ENCODE results near the gene TCF7L2.
A peak's percentile ranks its signal among the peaks of the same experiment; 100 is the strongest.

The TCF7L2 gene

DNA sequence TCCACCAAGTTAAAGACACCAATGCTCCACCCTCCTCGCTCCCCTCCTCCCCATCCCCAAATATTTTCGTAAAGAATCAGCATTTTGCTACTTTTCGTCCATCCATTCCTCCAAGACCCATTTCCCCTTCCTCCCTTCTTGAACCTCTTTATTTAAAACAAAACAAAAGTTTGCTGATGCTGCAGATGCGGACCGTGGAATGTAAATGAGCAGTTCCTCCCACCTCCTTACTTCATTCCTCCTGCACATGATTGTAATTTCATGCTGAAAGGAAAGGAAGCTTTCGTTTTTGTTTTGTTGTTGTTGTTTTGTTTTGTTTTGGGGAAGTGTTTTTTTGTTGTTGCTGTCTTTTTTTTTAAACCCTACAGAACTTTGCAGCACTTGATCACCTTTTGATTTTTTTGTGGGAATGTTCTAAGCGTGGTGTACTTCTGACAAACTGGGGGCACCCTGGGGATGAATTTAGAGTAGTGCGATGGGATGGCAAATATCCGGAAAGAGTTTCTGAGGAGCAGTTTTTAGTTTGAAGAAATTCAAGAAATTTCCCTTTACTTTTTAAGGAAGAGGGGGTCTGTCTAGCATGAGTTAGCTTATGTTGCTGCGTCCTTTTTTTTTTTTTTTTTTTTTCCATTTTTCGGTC lies 177.3 kb downstream of the TCF7L2 start:
- Histone ChIP-seq H3K27me3 (ENCODE audit: control insufficient read depth, insufficient read depth, low read length) (no peaks in the 10 kb centered on the region), H3K9me3 (replicated peaks; ENCODE audit: low read length) (no peaks in the 10 kb centered on the region), H3K4me2 (ENCODE audit: low read length) (no peak overlapping the region), H3K4me3 (ENCODE audit: low read length) (no peak overlapping the region), H3K36me3 (ENCODE audit: insufficient read depth, low read length) (no peaks in the 10 kb centered on the region), H3K9ac (ENCODE audit: low read depth, low read length) (no peak overlapping the region), H3K4me1 (ENCODE audit: control insufficient read depth, insufficient read depth, low read length) (peaks cover 20% of the 10 kb centered on the region)

DNA sequence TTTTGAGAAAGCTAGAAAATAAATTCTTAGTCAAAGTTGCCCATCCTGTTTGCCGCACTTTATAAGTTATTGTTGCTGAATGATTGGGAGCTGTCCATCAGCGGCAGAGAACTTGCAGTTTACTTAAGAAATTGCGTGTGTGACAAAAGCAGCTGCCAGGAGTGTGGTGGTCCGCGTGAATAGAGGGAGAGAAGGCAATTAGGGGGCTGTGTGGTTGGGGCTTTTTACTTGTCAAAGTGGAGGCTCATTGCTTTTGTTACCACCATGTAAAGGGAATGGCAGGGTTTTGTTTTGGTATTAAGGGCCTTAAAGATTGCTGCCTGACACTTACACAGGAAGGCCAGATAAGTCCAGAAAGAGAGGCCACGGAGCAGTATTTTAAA lies 177.8 kb downstream of the TCF7L2 start:
- Histone ChIP-seq H3K27me3 (ENCODE audit: control insufficient read depth, insufficient read depth, low read length) (no peaks in the 10 kb centered on the region), H3K4me3 (ENCODE audit: low read length) (no peak overlapping the region), H3K4me2 (ENCODE audit: low read length) (no peak overlapping the region), H3K36me3 (ENCODE audit: insufficient read depth, low read length) (no peaks in the 10 kb centered on the region), H3K9me3 (replicated peaks; ENCODE audit: low read length) (no peaks in the 10 kb centered on the region), H3K9ac (ENCODE audit: low read depth, low read length) (no peak overlapping the region), H3K4me1 (ENCODE audit: control insufficient read depth, insufficient read depth, low read length) (peaks cover 25% of the 10 kb centered on the region)

DNA sequence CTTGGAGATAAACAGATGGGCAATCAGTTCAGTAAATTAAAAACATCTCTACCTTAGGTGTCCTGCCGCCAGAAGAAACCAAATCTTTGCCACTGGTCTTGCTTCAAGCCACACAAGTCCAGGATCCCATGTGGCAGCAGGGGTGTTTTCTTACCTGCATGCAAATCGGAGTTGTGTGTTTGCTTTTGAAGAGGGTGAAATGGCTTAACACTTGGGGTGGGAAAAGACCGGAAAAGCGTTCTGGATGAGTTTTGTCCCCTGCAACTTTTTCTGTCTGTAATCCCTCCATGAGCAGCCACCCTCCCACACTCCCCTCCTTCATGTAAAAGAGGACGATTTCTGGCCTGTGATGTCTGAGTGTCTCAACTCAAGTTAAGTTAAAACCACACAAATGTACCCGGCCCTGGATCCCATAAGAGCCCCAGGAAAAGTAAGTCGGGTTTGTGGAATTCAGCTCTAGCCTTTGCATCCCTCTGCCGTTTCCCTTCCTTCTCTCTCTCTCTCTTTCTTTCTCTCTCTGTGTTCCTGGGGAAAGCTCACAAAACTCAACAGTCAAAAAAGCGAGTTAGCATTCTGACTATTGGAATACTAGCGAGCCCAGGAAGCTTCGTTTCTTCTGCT lies 178.5 kb downstream of the TCF7L2 start:
- Histone ChIP-seq H3K4me1 (ENCODE audit: control insufficient read depth, insufficient read depth, low read length) (peaks cover 31% of the 10 kb centered on the region), H3K4me3 (ENCODE audit: low read length) (no peak overlapping the region), H3K9ac (ENCODE audit: low read depth, low read length) (no peak overlapping the region), H3K27me3 (ENCODE audit: control insufficient read depth, insufficient read depth, low read length) (no peaks in the 10 kb centered on the region), H3K36me3 (ENCODE audit: insufficient read depth, low read length) (no peaks in the 10 kb centered on the region), H3K9me3 (replicated peaks; ENCODE audit: low read length) (no peaks in the 10 kb centered on the region), H3K4me2 (ENCODE audit: low read length) (no peak overlapping the region)

DNA sequence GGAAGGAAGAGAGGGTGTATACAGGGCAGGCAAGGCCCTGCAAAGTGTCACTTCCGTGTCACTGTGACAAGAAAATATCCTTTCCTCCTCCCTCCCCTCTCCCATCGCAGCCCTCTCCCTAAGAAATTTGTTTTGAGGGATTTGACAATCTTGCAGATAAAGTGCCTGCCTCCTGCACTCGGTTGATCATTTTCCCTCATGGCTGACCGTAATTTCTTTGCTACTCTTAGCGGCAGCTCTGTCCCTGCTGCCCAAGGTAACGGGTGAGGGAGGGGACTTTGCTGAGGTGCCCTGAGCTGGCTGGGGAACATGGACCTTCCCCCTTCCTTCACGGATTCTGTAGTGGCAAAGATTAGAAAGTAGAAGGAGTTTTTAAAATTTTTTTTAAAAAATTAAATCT lies 179.1 kb downstream of the TCF7L2 start:
- Histone ChIP-seq H3K4me3 (ENCODE audit: low read length) (no peak overlapping the region), H3K9me3 (replicated peaks; ENCODE audit: low read length) (no peaks in the 10 kb centered on the region), H3K4me2 (ENCODE audit: low read length) (no peak overlapping the region)

DNA sequence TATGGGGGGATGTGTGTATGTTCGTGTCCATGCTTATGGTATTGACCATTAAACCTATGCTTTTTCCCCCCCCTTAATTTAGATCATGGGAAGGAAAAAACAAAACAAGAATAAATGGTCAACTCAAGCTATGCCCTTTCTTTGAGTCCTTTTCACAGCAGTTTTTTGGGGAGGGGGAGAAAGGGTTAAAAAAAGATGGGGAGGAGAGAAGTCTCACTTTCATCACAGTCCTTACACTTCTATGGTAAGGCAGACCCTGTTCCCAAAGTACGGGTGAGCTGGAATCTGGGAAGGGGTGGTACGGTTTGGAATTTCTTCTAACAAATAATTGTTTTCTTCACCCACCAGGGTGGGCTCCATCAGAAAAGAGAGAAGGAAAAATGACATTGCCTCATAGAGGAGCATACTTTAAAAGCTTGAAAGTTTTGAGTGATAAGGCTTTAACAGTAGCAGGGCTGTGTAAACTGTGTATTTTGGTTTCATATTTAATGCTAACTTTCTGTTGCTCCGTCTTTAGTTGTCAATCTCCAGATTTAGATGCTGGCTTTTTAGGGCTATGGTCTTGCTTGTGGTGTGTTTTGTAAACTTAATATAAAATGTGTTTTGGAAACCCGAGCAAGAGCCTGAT lies 180.1 kb downstream of the TCF7L2 start:
- Histone ChIP-seq H3K4me1 (ENCODE audit: control insufficient read depth, insufficient read depth, low read length) (peaks cover 34% of the 10 kb centered on the region), H3K4me2 (ENCODE audit: low read length) (no peak overlapping the region), H3K36me3 (ENCODE audit: insufficient read depth, low read length) (no peaks in the 10 kb centered on the region), H3K9ac (ENCODE audit: low read depth, low read length) (no peak overlapping the region), H3K27me3 (ENCODE audit: control insufficient read depth, insufficient read depth, low read length) (no peaks in the 10 kb centered on the region), H3K4me3 (ENCODE audit: low read length) (no peak overlapping the region), H3K9me3 (replicated peaks; ENCODE audit: low read length) (no peaks in the 10 kb centered on the region)

More for the DNA sequence above, 179.1 kb downstream of the TCF7L2 start:
- Histone ChIP-seq H3K4me1 (ENCODE audit: control insufficient read depth, insufficient read depth, low read length) (peaks cover 34% of the 10 kb centered on the region), H3K27me3 (ENCODE audit: control insufficient read depth, insufficient read depth, low read length) (no peaks in the 10 kb centered on the region), H3K9ac (ENCODE audit: low read depth, low read length) (no peak overlapping the region), H3K36me3 (ENCODE audit: insufficient read depth, low read length) (no peaks in the 10 kb centered on the region)

DNA sequence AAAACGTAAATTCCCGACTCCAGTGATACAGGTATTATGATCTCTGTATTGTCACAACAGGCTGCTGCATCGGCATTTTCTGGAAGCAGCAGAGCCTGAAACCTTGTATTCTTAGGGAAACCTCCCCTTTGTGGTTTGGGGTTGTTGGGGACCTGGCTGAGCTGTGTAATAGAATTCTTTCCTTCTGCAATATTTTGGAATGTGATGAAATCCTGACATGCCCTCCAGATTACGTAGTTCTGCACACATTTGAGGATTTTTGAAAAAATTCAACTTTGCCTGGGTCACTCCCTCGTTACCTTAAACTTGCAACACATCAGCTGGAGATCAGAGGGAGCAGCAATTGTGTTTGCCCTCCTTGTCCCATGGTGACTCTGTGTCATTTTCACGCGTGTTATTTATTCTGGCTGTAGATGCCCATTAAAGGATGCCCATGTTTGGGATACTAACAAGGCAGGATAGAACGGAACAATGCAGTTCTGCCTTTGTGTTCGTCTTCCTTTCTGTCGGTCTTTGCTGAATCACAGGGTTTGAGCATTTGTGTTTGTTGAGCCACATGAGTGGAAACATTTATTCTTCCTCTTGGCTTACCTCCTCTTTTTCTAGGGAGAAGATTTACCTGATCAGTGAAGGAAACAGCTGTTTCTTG lies 181.7 kb downstream of the TCF7L2 start:
- H3K4me2 ChIP-seq (ENCODE audit: low read length) = peak overlapping the region; percentile 66
- H3K27me3 ChIP-seq (ENCODE audit: control insufficient read depth, insufficient read depth, low read length) = no peaks in the 10 kb centered on the region
- no peak overlapping the region for H3K4me3 ChIP-seq (ENCODE audit: low read length)
- H3K4me1 ChIP-seq (ENCODE audit: control insufficient read depth, insufficient read depth, low read length) = peaks cover 28% of the 10 kb centered on the region
- no peaks in the 10 kb centered on the region for H3K36me3 ChIP-seq (ENCODE audit: insufficient read depth, low read length)
- peak overlapping the region; percentile 22 for H3K9ac ChIP-seq (ENCODE audit: low read depth, low read length)
- no peaks in the 10 kb centered on the region for H3K9me3 ChIP-seq (replicated peaks; ENCODE audit: low read length)

DNA sequence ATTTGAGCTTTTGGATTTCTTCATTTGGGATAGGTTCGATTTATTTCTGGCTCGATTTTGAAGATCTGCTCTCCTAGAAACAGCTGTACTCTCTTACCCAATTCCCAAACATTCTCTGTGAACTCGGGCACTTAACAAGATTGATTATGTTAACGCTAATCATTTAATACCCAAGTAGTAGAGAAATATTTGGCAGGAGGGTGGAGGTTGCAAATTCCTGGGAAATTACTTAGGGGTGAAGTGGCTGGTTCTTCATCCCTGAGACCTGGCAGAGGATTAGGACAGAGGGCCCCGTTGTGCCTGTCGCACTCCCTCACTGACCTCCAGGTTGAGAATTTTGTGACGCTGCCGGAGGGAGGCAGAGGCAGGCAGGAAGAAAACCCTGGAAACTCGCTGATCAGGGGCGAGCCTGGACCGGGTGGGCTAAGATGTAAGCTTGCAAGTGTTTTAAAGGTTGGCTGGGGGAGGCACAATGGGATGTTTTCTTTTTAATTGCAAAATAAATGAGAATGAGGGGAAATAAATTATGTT lies 182.6 kb downstream of the TCF7L2 start:
- peak overlapping the region; percentile 48 for H3K4me2 ChIP-seq (ENCODE audit: low read length)
- H3K4me3 ChIP-seq (ENCODE audit: low read length) = no peak overlapping the region
- no peaks in the 10 kb centered on the region for H3K27me3 ChIP-seq (ENCODE audit: control insufficient read depth, insufficient read depth, low read length)
- H3K4me1 ChIP-seq (ENCODE audit: control insufficient read depth, insufficient read depth, low read length) = peaks cover 28% of the 10 kb centered on the region
- H3K9me3 ChIP-seq (replicated peaks; ENCODE audit: low read length) = no peaks in the 10 kb centered on the region
- H3K36me3 ChIP-seq (ENCODE audit: insufficient read depth, low read length) = no peaks in the 10 kb centered on the region
- peak overlapping the region; percentile 22 for H3K9ac ChIP-seq (ENCODE audit: low read depth, low read length)

DNA sequence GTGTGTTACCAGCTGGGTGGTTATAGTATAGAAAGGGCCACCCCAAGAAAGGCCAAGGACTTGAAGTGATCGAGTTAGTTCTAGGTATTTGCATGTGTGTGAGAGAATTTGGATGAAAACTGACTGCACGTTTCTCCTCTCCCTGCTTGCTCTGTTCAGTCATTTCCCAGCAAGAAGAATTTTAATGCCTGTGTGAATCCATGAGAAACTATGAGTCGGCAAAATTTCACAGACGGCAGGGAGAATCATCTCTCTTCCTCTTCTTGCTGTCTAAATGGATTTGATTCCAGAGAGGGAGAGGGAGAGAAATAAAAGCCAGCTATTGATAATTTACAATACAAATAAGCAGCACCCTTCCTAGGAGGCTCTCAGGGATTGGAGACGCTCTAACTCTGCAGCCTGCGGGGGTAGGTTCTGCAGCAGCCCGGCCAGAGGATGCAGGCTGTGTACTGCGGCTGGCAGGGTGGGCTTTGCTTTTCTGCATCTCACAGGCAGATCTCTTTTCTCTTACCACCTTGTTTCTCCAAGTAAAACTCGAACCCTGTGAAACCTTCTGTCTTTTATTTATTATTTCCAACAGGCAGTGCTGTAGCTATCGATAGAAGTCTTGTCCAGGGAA lies 183.6 kb downstream of the TCF7L2 start:
- H3K4me2 ChIP-seq (ENCODE audit: low read length) = peak overlapping the region; percentile 48
- no peaks in the 10 kb centered on the region for H3K27me3 ChIP-seq (ENCODE audit: control insufficient read depth, insufficient read depth, low read length)
- H3K36me3 ChIP-seq (ENCODE audit: insufficient read depth, low read length) = no peaks in the 10 kb centered on the region
- peaks cover 28% of the 10 kb centered on the region for H3K4me1 ChIP-seq (ENCODE audit: control insufficient read depth, insufficient read depth, low read length)
- H3K4me3 ChIP-seq (ENCODE audit: low read length) = no peak overlapping the region
- H3K9ac ChIP-seq (ENCODE audit: low read depth, low read length) = peak overlapping the region; percentile 27
- no peaks in the 10 kb centered on the region for H3K9me3 ChIP-seq (replicated peaks; ENCODE audit: low read length)

DNA sequence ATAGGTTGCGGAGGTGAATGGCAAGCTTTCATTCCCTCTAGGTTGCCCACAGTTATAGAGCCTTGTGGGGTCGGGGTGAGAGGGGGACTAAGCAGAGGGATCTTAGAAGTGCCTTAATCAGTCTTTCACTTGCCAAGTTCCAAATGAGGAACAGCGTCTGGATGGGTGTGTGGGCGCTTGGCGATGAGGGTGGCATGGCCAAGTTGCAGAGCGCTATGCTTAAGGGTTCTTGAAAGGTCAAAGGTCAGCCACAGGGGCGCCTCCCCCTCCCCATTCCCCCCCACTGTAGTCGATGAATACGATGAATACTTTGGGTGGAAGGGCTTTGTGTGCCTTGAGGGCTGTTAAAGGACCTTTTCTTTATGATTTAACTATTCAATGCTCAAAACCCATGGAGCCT lies 185.0 kb downstream of the TCF7L2 start:
- Histone ChIP-seq H3K4me1 (ENCODE audit: control insufficient read depth, insufficient read depth, low read length) (peaks cover 28% of the 10 kb centered on the region), H3K9me3 (replicated peaks; ENCODE audit: low read length) (no peaks in the 10 kb centered on the region), H3K4me2 (ENCODE audit: low read length) (no peak overlapping the region), H3K9ac (ENCODE audit: low read depth, low read length) (no peak overlapping the region), H3K27me3 (ENCODE audit: control insufficient read depth, insufficient read depth, low read length) (no peaks in the 10 kb centered on the region), H3K4me3 (ENCODE audit: low read length) (no peak overlapping the region), H3K36me3 (ENCODE audit: insufficient read depth, low read length) (no peaks in the 10 kb centered on the region)

DNA sequence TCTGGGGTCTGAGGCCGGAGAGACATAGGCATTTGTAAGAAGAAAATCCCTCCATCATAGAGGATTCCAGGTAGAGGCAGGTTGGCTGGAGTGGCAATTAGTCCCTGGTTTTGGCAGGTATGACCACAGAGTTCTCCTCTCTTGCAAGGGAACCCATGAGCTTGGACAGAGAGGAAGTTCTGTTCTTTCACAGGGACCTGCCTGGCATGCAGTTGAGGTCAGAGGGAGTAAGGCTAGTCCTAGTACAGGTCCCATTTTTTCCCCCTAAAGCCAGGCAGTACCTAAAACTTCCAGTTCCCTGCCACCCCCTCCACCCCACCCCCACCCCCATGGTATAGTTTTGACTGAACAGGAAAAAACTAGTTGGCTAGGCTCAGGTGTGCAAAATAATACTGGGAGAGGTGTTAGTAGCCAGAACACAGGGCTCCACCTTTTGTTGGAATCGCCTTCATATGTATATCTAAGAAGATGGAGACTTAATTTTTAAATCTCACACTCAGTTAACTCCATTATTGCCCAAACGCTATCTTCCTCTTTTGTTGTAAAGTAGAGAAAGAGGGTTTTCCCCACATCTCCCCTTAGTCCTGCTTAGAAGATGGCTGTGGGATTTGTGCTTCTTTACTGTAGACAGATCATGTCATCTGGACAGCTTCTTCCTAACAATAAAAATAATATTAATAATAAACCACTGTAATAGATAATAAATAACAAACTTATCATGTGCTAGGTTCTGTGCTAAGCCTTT lies 188.1 kb downstream of the TCF7L2 start:
- H3K9ac ChIP-seq (ENCODE audit: low read depth, low read length) = no peak overlapping the region
- H3K4me1 ChIP-seq (ENCODE audit: control insufficient read depth, insufficient read depth, low read length) = peaks cover 7% of the 10 kb centered on the region
- H3K4me3 ChIP-seq (ENCODE audit: low read length) = no peak overlapping the region
- H3K9me3 ChIP-seq (replicated peaks; ENCODE audit: low read length) = no peaks in the 10 kb centered on the region
- H3K36me3 ChIP-seq (ENCODE audit: insufficient read depth, low read length) = peaks cover 10% of the 10 kb centered on the region
- H3K4me2 ChIP-seq (ENCODE audit: low read length) = no peak overlapping the region
- H3K27me3 ChIP-seq (ENCODE audit: control insufficient read depth, insufficient read depth, low read length) = no peaks in the 10 kb centered on the region

Data from skeletal muscle satellite cell (primary cell).